Measurements from ENCODE around the gene MAD1L1.

MAD1L1 gene

GRCh38 chr7:1975581-1975980 is 257.2 kb downstream of the MAD1L1 start:
- Histone ChIP-seq H2AK5ac (ENCODE audit: low read length, severe bottlenecking) (no peak overlapping the region), H3K9me3 (ENCODE audit: control insufficient read depth, low read length) (no peaks in the 10 kb centered on the region), H3K4ac (ENCODE audit: low read depth in 1 of 2, low read length in 2 of 2) (no peak overlapping the region), H4K91ac (ENCODE audit: low read length) (no peak overlapping the region), H2BK12ac (ENCODE audit: low read length in 2 of 2) (no peak overlapping the region), H3K9ac (ENCODE audit: low read length) (no peak overlapping the region), H3K27me3 (ENCODE audit: control insufficient read depth in 1 of 2, insufficient read depth in 1 of 2, low read length in 2 of 2) (no peaks in the 10 kb centered on the region), H4K8ac (ENCODE audit: low read length) (no peak overlapping the region), H3K27ac (ENCODE audit: low read length, poor library complexity, severe bottlenecking) (no peak overlapping the region), H3K23ac (ENCODE audit: low read length in 2 of 2) (no peak overlapping the region), H2BK15ac (ENCODE audit: low read depth, poor library complexity, severe bottlenecking) (no peak overlapping the region), H3K36me3 (ENCODE audit: control insufficient read depth in 1 of 2, insufficient read depth in 2 of 2, low read depth in 1 of 2, low read length in 2 of 2) (peaks cover 22 to 62% of the 10 kb centered on the region in 2 experiments), H2AFZ (ENCODE audit: low read depth, low read length) (no peak overlapping the region), H3K4me3 (ENCODE audit: insufficient read depth in 1 of 2, low read depth in 1 of 2, low read length in 2 of 2) (no peak overlapping the region), H2BK120ac (ENCODE audit: low read depth, low read length) (no peak overlapping the region), H3K4me1 (ENCODE audit: control insufficient read depth, insufficient read depth, low read depth, low read length) (peaks cover 2% of the 10 kb centered on the region), H3K79me1 (replicated peaks; ENCODE audit: low read length, poor library complexity, severe bottlenecking) (no peaks in the 10 kb centered on the region), H3K14ac (ENCODE audit: low read length in 2 of 2) (no peak overlapping the region), H2BK5ac (ENCODE audit: low read depth, low read length, poor library complexity, severe bottlenecking) (no peak overlapping the region), H3K18ac (ENCODE audit: low read depth in 1 of 2, low read length in 2 of 2) (no peak overlapping the region), H3K4me2 (ENCODE audit: low read length, poor library complexity, severe bottlenecking) (no peak overlapping the region)
- no peak for DNase-seq
- 97% methylated on average over 12 of the region's 12 CpGs for WGBS

- Histone ChIP-seq H3K36me3 (ENCODE audit: control insufficient read depth in 1 of 2, insufficient read depth in 2 of 2, low read depth in 1 of 2, low read length in 2 of 2) (peaks cover 22 to 58% of the 10 kb centered on the region in 2 experiments), H2AFZ (ENCODE audit: low read depth, low read length) (no peak overlapping the region), H3K14ac (ENCODE audit: low read length in 2 of 2) (no peak overlapping the region), H2BK15ac (ENCODE audit: low read depth, poor library complexity, severe bottlenecking) (no peak overlapping the region), H3K9ac (ENCODE audit: low read length) (no peak overlapping the region), H3K9me3 (ENCODE audit: control insufficient read depth, low read length) (no peaks in the 10 kb centered on the region), H3K27me3 (ENCODE audit: control insufficient read depth in 1 of 2, insufficient read depth in 1 of 2, low read length in 2 of 2) (no peaks in the 10 kb centered on the region), H2BK120ac (ENCODE audit: low read depth, low read length) (no peak overlapping the region), H2BK5ac (ENCODE audit: low read depth, low read length, poor library complexity, severe bottlenecking) (no peak overlapping the region), H3K4ac (ENCODE audit: low read depth in 1 of 2, low read length in 2 of 2) (no peak overlapping the region), H3K23ac (ENCODE audit: low read length in 2 of 2) (no peak overlapping the region), H4K8ac (ENCODE audit: low read length) (no peak overlapping the region), H4K91ac (ENCODE audit: low read length) (no peak overlapping the region), H2AK5ac (ENCODE audit: low read length, severe bottlenecking) (no peak overlapping the region), H3K4me3 (ENCODE audit: insufficient read depth in 1 of 2, low read depth in 1 of 2, low read length in 2 of 2) (no peak overlapping the region), H3K27ac (ENCODE audit: low read length, poor library complexity, severe bottlenecking) (no peak overlapping the region), H3K4me2 (ENCODE audit: low read length, poor library complexity, severe bottlenecking) (no peak overlapping the region), H3K4me1 (ENCODE audit: control insufficient read depth, insufficient read depth, low read depth, low read length) (peaks cover 1% of the 10 kb centered on the region), H3K18ac (ENCODE audit: low read depth in 1 of 2, low read length in 2 of 2) (no peak overlapping the region), H3K79me1 (replicated peaks; ENCODE audit: low read length, poor library complexity, severe bottlenecking) (no peaks in the 10 kb centered on the region), H2BK12ac (ENCODE audit: low read length in 2 of 2) (no peak overlapping the region)
- no peak for DNase-seq
- WGBS: 93% methylated on average over 7 of the region's 7 CpGs
Observed at GRCh38 chr7:1975179-1975578, 257.6 kb downstream of the MAD1L1 start.

- DNase-seq: no peak
- Histone ChIP-seq H3K9ac (ENCODE audit: low read length) (no peak overlapping the region), H2AFZ (ENCODE audit: low read depth, low read length) (no peak overlapping the region), H3K27ac (ENCODE audit: low read length, poor library complexity, severe bottlenecking) (no peak overlapping the region), H3K9me3 (ENCODE audit: control insufficient read depth, low read length) (no peaks in the 10 kb centered on the region), H3K4me3 (ENCODE audit: insufficient read depth in 1 of 2, low read depth in 1 of 2, low read length in 2 of 2) (no peak overlapping the region), H2BK15ac (ENCODE audit: low read depth, poor library complexity, severe bottlenecking) (no peak overlapping the region), H4K91ac (ENCODE audit: low read length) (no peak overlapping the region), H3K18ac (ENCODE audit: low read depth in 1 of 2, low read length in 2 of 2) (no peak overlapping the region), H3K36me3 (ENCODE audit: control insufficient read depth in 1 of 2, insufficient read depth in 2 of 2, low read depth in 1 of 2, low read length in 2 of 2) (peaks cover 15 to 52% of the 10 kb centered on the region in 2 experiments), H3K23ac (ENCODE audit: low read length in 2 of 2) (no peak overlapping the region), H3K4ac (ENCODE audit: low read depth in 1 of 2, low read length in 2 of 2) (no peak overlapping the region), H3K4me2 (ENCODE audit: low read length, poor library complexity, severe bottlenecking) (no peak overlapping the region), H2BK5ac (ENCODE audit: low read depth, low read length, poor library complexity, severe bottlenecking) (no peak overlapping the region), H3K79me1 (replicated peaks; ENCODE audit: low read length, poor library complexity, severe bottlenecking) (no peaks in the 10 kb centered on the region), H2AK5ac (ENCODE audit: low read length, severe bottlenecking) (no peak overlapping the region), H2BK12ac (ENCODE audit: low read length in 2 of 2) (no peak overlapping the region), H3K4me1 (ENCODE audit: control insufficient read depth, insufficient read depth, low read depth, low read length) (no peaks in the 10 kb centered on the region), H4K8ac (ENCODE audit: low read length) (no peak overlapping the region), H3K14ac (ENCODE audit: low read length in 2 of 2) (no peak overlapping the region), H2BK120ac (ENCODE audit: low read depth, low read length) (no peak overlapping the region), H3K27me3 (ENCODE audit: control insufficient read depth in 1 of 2, insufficient read depth in 1 of 2, low read length in 2 of 2) (no peaks in the 10 kb centered on the region)
- WGBS: 91% methylated on average over 18 of the region's 19 CpGs
Observed at GRCh38 chr7:1974290-1975101, 258.2 kb downstream of the MAD1L1 start.

GRCh38 chr7:1973321-1974251 is 259.2 kb downstream of the MAD1L1 start:
- peaks cover 11 to 45% of the 10 kb centered on the region in 2 experiments for H3K36me3 ChIP-seq (ENCODE audit: control insufficient read depth in 1 of 2, insufficient read depth in 2 of 2, low read depth in 1 of 2, low read length in 2 of 2)
- H2AFZ ChIP-seq (ENCODE audit: low read depth, low read length): no peak overlapping the region
- H3K4ac ChIP-seq (ENCODE audit: low read depth in 1 of 2, low read length in 2 of 2): no peak overlapping the region
- no peak overlapping the region for H2BK12ac ChIP-seq (ENCODE audit: low read length in 2 of 2)
- peak overlapping the region in 1 of 2 experiments; percentile 31 for H3K14ac ChIP-seq (ENCODE audit: low read length in 2 of 2)
- H3K4me3 ChIP-seq (ENCODE audit: insufficient read depth in 1 of 2, low read depth in 1 of 2, low read length in 2 of 2): no peak overlapping the region
- H3K18ac ChIP-seq (ENCODE audit: low read depth in 1 of 2, low read length in 2 of 2): no peak overlapping the region
- H3K4me1 ChIP-seq (ENCODE audit: control insufficient read depth, insufficient read depth, low read depth, low read length): no peaks in the 10 kb centered on the region
- H3K27ac ChIP-seq (ENCODE audit: low read length, poor library complexity, severe bottlenecking): no peak overlapping the region
- H3K9me3 ChIP-seq (ENCODE audit: control insufficient read depth, low read length): no peaks in the 10 kb centered on the region
- 94% methylated on average over 33 of the region's 33 CpGs for WGBS
- H2BK5ac ChIP-seq (ENCODE audit: low read depth, low read length, poor library complexity, severe bottlenecking): no peak overlapping the region
- DNase-seq: no peak
- no peaks in the 10 kb centered on the region for H3K79me1 ChIP-seq (replicated peaks; ENCODE audit: low read length, poor library complexity, severe bottlenecking)
- H2BK120ac ChIP-seq (ENCODE audit: low read depth, low read length): no peak overlapping the region
- no peak overlapping the region for H2BK15ac ChIP-seq (ENCODE audit: low read depth, poor library complexity, severe bottlenecking)
- H3K4me2 ChIP-seq (ENCODE audit: low read length, poor library complexity, severe bottlenecking): no peak overlapping the region
- no peak overlapping the region for H3K9ac ChIP-seq (ENCODE audit: low read length)
- no peak overlapping the region for H2AK5ac ChIP-seq (ENCODE audit: low read length, severe bottlenecking)
- H3K23ac ChIP-seq (ENCODE audit: low read length in 2 of 2): no peak overlapping the region
- H4K8ac ChIP-seq (ENCODE audit: low read length): no peak overlapping the region
- no peaks in the 10 kb centered on the region for H3K27me3 ChIP-seq (ENCODE audit: control insufficient read depth in 1 of 2, insufficient read depth in 1 of 2, low read length in 2 of 2)
- no peak overlapping the region for H4K91ac ChIP-seq (ENCODE audit: low read length)

Measured in mesenchymal stem cell (in vitro differentiated cells and primary cell).